Cerebellar cortex (tissue), 1 donor: ENCODE results near the gene ZNF618.
A peak's percentile ranks its signal among the peaks of the same experiment; 100 is the strongest.

Experiments
- DNase-seq: peaks from one replicate; pipeline ENCODE4 v3.0.0-alpha.2; 2015; ENCODE audit warnings: low spot score

Gene ZNF618

GRCh38 chr9:113911850-113912557 lies 35.9 kb downstream of the ZNF618 start:
- no peak for DNase-seq

GRCh38 chr9:113912816-113913215 lies 36.7 kb downstream of the ZNF618 start:
- DNase-seq, result no peak

- no peak for DNase-seq
Observed at GRCh38 chr9:113913426-113914195, 37.5 kb downstream of the ZNF618 start.

GRCh38 chr9:113914517-113914916 lies 38.4 kb downstream of the ZNF618 start:
- DNase-seq, result no peak

- DNase-seq, result no peak
Observed at GRCh38 chr9:113915817-113916434, 39.8 kb downstream of the ZNF618 start.

- no peak for DNase-seq
Observed at GRCh38 chr9:113916931-113917330, 40.8 kb downstream of the ZNF618 start.

GRCh38 chr9:113918697-113919350 lies 42.7 kb downstream of the ZNF618 start:
- DNase-seq, result peak; percentile 66

GRCh38 chr9:113919382-113919781 lies 43.3 kb downstream of the ZNF618 start:
- peak; percentile 79 for DNase-seq

- DNase-seq, result no peak
Observed at GRCh38 chr9:113919871-113920270, 43.8 kb downstream of the ZNF618 start.

GRCh38 chr9:113920872-113921271 lies 44.8 kb downstream of the ZNF618 start:
- DNase-seq, result no peak

- DNase-seq, result no peak
Observed at GRCh38 chr9:113921396-113921925, 45.4 kb downstream of the ZNF618 start.

GRCh38 chr9:113922160-113922559 lies 46.1 kb downstream of the ZNF618 start:
- DNase-seq, result no peak

GRCh38 chr9:113926211-113926610 lies 50.1 kb downstream of the ZNF618 start:
- no peak for DNase-seq

GRCh38 chr9:113927277-113927676 lies 51.2 kb downstream of the ZNF618 start:
- no peak for DNase-seq

GRCh38 chr9:113928269-113928668 lies 52.2 kb downstream of the ZNF618 start:
- DNase-seq, result no peak

GRCh38 chr9:113929634-113930389 lies 53.7 kb downstream of the ZNF618 start:
- no peak for DNase-seq

GRCh38 chr9:113930390-113930783 lies 54.3 kb downstream of the ZNF618 start:
- no peak for DNase-seq

GRCh38 chr9:113931140-113931539 lies 55.0 kb downstream of the ZNF618 start:
- no peak for DNase-seq

- DNase-seq, result no peak
Observed at GRCh38 chr9:113931777-113932176, 55.7 kb downstream of the ZNF618 start.

- no peak for DNase-seq
Observed at GRCh38 chr9:113932906-113933584, 56.9 kb downstream of the ZNF618 start.

- DNase-seq, result no peak
Observed at GRCh38 chr9:113933671-113934070, 57.6 kb downstream of the ZNF618 start.
